H9 (cell line): Measurements from ENCODE around the gene CERS5. TPM values are rescaled to one million over a fixed set of nuclear protein-coding genes. Genes with fewer than 3 reads are reported as not detected.

Experiments used
- DNase-seq: peaks from one replicate; pipeline ENCODE4 v3.0.0-alpha.2; 2017
- H2AFZ ChIP-seq: one replicate; pipeline ENCODE4 v1.6.1; 2013; ENCODE audit warnings: mild to moderate bottlenecking, low read length, control low read depth, moderate library complexity
- H2AK5ac ChIP-seq: 2 replicates; pipeline ENCODE4 v1.6.1; 2013; ENCODE audit warnings: low read length, control low read depth, mixed read lengths; ENCODE audit not compliant: insufficient read length
- H2BK120ac ChIP-seq: one replicate; pipeline ENCODE4 v1.6.1; 2013; ENCODE audit warnings: low read depth, mild to moderate bottlenecking, low read length, control low read depth, inconsistent platforms; ENCODE audit not compliant: poor library complexity, severe bottlenecking
- H2BK12ac ChIP-seq: 2 replicates; pipeline ENCODE4 v1.6.1; 2013; ENCODE audit warnings: low read length, control low read depth, mixed read lengths, low read depth; ENCODE audit not compliant: insufficient read length
- H2BK15ac ChIP-seq: 2 replicates; pipeline ENCODE4 v1.6.1; 2013; ENCODE audit warnings: low read depth, low read length, control low read depth
- H2BK20ac ChIP-seq: one replicate; pipeline ENCODE4 v1.6.1; 2013; ENCODE audit warnings: low read depth, mild to moderate bottlenecking, low read length, control low read depth, inconsistent platforms; ENCODE audit not compliant: poor library complexity, severe bottlenecking
- H2BK5ac ChIP-seq: 2 replicates; pipeline ENCODE4 v1.6.1; 2013; ENCODE audit warnings: low read length, control low read depth, mixed read lengths; ENCODE audit not compliant: insufficient read length
- H3K14ac ChIP-seq: 2 replicates; pipeline ENCODE4 v1.6.1; 2013; ENCODE audit warnings: low read length, control low read depth; ENCODE audit not compliant: insufficient read depth
- H3K18ac ChIP-seq: 2 replicates; pipeline ENCODE4 v1.6.1; 2013; ENCODE audit warnings: low read depth, mild to moderate bottlenecking, mixed read lengths, low read length, control low read depth; ENCODE audit not compliant: insufficient read length
- H3K23ac ChIP-seq: 2 replicates; pipeline ENCODE4 v1.6.1; 2013; ENCODE audit warnings: low read length, control low read depth, mixed read lengths, low read depth; ENCODE audit not compliant: insufficient read length
- H3K23me2 ChIP-seq: 2 replicates; pipeline ENCODE4 v1.6.1; 2013; ENCODE audit warnings: low read depth, mild to moderate bottlenecking, mixed read lengths, low read length, control low read depth; ENCODE audit not compliant: insufficient read length, poor library complexity, severe bottlenecking
- H3K27ac ChIP-seq: 2 replicates; pipeline ENCODE4 v1.5.1; 2013; ENCODE audit warnings: low read length, control low read depth, mixed read lengths, low read depth; ENCODE audit not compliant: insufficient read length
- H3K27me3 ChIP-seq: 2 replicates; pipeline ENCODE4 v1.6.1; 2013; ENCODE audit warnings: low read length, control low read depth, inconsistent platforms; ENCODE audit not compliant: insufficient read depth
- H3K4ac ChIP-seq: 2 replicates; pipeline ENCODE4 v1.6.1; 2013; ENCODE audit warnings: low read depth, mild to moderate bottlenecking, control low read depth, inconsistent platforms, low read length, moderate library complexity
- H3K4me1 ChIP-seq: 2 replicates; pipeline ENCODE4 v1.6.1; 2013; ENCODE audit warnings: low read length, control low read depth, inconsistent platforms; ENCODE audit not compliant: insufficient read depth
- H3K4me2 ChIP-seq: 2 replicates; pipeline ENCODE4 v1.6.1; 2013; ENCODE audit warnings: low read length, control low read depth, mixed read lengths; ENCODE audit not compliant: insufficient read length, insufficient read depth
- H3K56ac ChIP-seq: 2 replicates; pipeline ENCODE4 v1.6.1; 2013; ENCODE audit warnings: low read depth, mild to moderate bottlenecking, mixed read lengths, low read length, control low read depth; ENCODE audit not compliant: insufficient read length
- H3K79me1 ChIP-seq: 2 replicates; pipeline ENCODE4 v1.6.1; 2013; ENCODE audit warnings: low read depth, mild to moderate bottlenecking, moderate library complexity, low read length, control low read depth, inconsistent platforms; ENCODE audit not compliant: insufficient read depth, poor library complexity, severe bottlenecking
- H3K79me2 ChIP-seq: 2 replicates; pipeline ENCODE4 v1.6.1; 2013; ENCODE audit warnings: low read length, control low read depth, inconsistent platforms; ENCODE audit not compliant: insufficient read depth
- H3K9ac ChIP-seq: 2 replicates; pipeline ENCODE4 v1.6.1; 2013; ENCODE audit warnings: low read length, control low read depth, mixed read lengths; ENCODE audit not compliant: insufficient read length; ENCODE audit errors: extremely low read depth
- H3K9me3 ChIP-seq: one replicate; pipeline ENCODE4 v1.6.1; 2013; ENCODE audit warnings: low read depth, low read length, inconsistent platforms; ENCODE audit not compliant: control insufficient read depth
- H3T11ph ChIP-seq: one replicate; pipeline ENCODE4 v1.6.1; 2013; ENCODE audit warnings: mild to moderate bottlenecking, low read length, control low read depth, inconsistent platforms
- H4K20me1 ChIP-seq: one replicate; pipeline ENCODE4 v1.6.1; 2013; ENCODE audit not compliant: control insufficient read depth, insufficient read length, insufficient read depth
- H4K5ac ChIP-seq: 2 replicates; pipeline ENCODE4 v1.6.1; 2013; ENCODE audit warnings: low read depth, mild to moderate bottlenecking, mixed read lengths, low read length, control low read depth; ENCODE audit not compliant: insufficient read length
- H4K8ac ChIP-seq: replicated peaks from 2 replicates; pipeline ENCODE4 v1.6.1; 2013; ENCODE audit warnings: low read length, control low read depth, mixed read lengths, low read depth; ENCODE audit not compliant: insufficient read length
- H4K91ac ChIP-seq: 2 replicates; pipeline ENCODE4 v1.6.1; 2013; ENCODE audit warnings: low read depth, mild to moderate bottlenecking, moderate library complexity, mixed read lengths, low read length, control low read depth; ENCODE audit not compliant: insufficient read length
- H3K27ac Mint-ChIP-seq, 3 experiments: 2 replicates in 2 of 3; 3 replicates in 1 of 3; pipeline ENCODE4 v1.8.0; 2020 to 2021; ENCODE audit warnings: mixed read lengths in 3 of 3, mild to moderate bottlenecking in 1 of 3, moderate library complexity in 1 of 3
- H3K27me3 Mint-ChIP-seq: 2 replicates; pipeline ENCODE4 v1.8.0; 2021; ENCODE audit warnings: low read depth, mild to moderate bottlenecking, moderate library complexity, mixed read lengths
- H3K36me3 Mint-ChIP-seq, 3 experiments: 2 replicates in 2 of 3; 3 replicates in 1 of 3; pipeline ENCODE4 v1.8.0; 2020 to 2021; ENCODE audit warnings: low read depth in 3 of 3, mixed read lengths in 3 of 3; ENCODE audit not compliant: insufficient read depth in 1 of 3
- H3K4me1 Mint-ChIP-seq, 2 experiments: 2 replicates each; pipeline ENCODE4 v1.8.0; 2020; ENCODE audit warnings: mixed read lengths in 2 of 2
- H3K4me3 Mint-ChIP-seq, 2 experiments: 2 replicates in 1 of 2; 3 replicates in 1 of 2; pipeline ENCODE4 v1.8.0; 2020 to 2021; ENCODE audit warnings: mild to moderate bottlenecking in 2 of 2, mixed read lengths in 2 of 2, moderate library complexity in 1 of 2
- H3K9me3 Mint-ChIP-seq, 2 experiments: 2 replicates in 1 of 2; 3 replicates in 1 of 2; pipeline ENCODE4 v1.8.0; 2020; ENCODE audit warnings: mild to moderate bottlenecking in 2 of 2, mixed read lengths in 2 of 2, moderate library complexity in 1 of 2
- CTCF ChIP-seq: fragments of 200-600 bp; sonication (generic); conservative IDR thresholded peaks from 3 replicates; pipeline ENCODE4 v1.8.0; 2021; ENCODE audit warnings: antibody characterized with exemption, mild to moderate bottlenecking
- WGBS: extraction: QIAGEN DNeasy Blood & Tissue Kit; methylation state at CpG from one replicate; pipeline ENCODE4 v1.1.7; 2013; ENCODE audit warnings: missing lambda C conversion rate, low lambda C conversion rate, mixed read lengths; ENCODE audit not compliant: insufficient read length; ENCODE audit errors: extremely low coverage; 5-methylcytosine and 5-hydroxymethylcytosine counted together
- total RNA-seq: library from RNA; stranded (reverse); gene quantifications from 2 replicates; pipeline ENCODE4 v1.2.1, GENCODE V29; 2021

Gene CERS5
- total RNA-seq, 1 experiment from 2014 or later = 68.8 TPM

GRCh38 chr12:50145439-50145838 is 21.7 kb downstream of the CERS5 start:
- Histone ChIP-seq H3K9me3 (no peaks in the 10 kb centered on the region), H3K9ac (no peak overlapping the region), H4K20me1 (no peaks in the 10 kb centered on the region), H4K8ac (no peak overlapping the region), H3K4me2 (no peak overlapping the region), H3K23me2 (no peaks in the 10 kb centered on the region), H2BK12ac (no peak overlapping the region), H2AK5ac (no peak overlapping the region), H2BK5ac (no peak overlapping the region), H2AFZ (no peak overlapping the region), H2BK120ac (no peak overlapping the region), H3K4me1 (no peaks in the 10 kb centered on the region), H3T11ph (no peak overlapping the region), H4K91ac (no peak overlapping the region), H3K18ac (no peak overlapping the region), H3K79me2 (no peaks in the 10 kb centered on the region; the same call in 1 of the 2 replicates), H2BK20ac (no peak overlapping the region), H3K27ac (no peak overlapping the region), H4K5ac (no peak overlapping the region), H3K4ac (no peak overlapping the region), H3K56ac (no peak overlapping the region), H3K27me3 (no peaks in the 10 kb centered on the region), H3K14ac (no peak overlapping the region), H3K79me1 (peaks cover 3% of the 10 kb centered on the region), H2BK15ac (no peak overlapping the region), H3K23ac (no peak overlapping the region)
- WGBS = no CpG with 5 or more reads among the region's 2 CpGs
- H3K4me1 Mint-ChIP-seq = peaks cover 4 to 6% of the 10 kb centered on the region in 2 experiments; a peak in 3 of 4 replicates
- no peaks in the 10 kb centered on the region for H3K9me3 Mint-ChIP-seq
- H3K27me3 Mint-ChIP-seq = no peaks in the 10 kb centered on the region
- no peak overlapping the region for H3K4me3 Mint-ChIP-seq
- TF ChIP-seq CTCF = no peak
- no peak for DNase-seq
- peaks cover 8 to 23% (median 17%) of the 10 kb centered on the region in 3 experiments for H3K36me3 Mint-ChIP-seq
- H3K27ac Mint-ChIP-seq = no peak overlapping the region
